Subcutaneous adipose tissue (tissue), 4 donors: ENCODE results near the gene NOTCH1. TPM values are rescaled to one million over a fixed set of nuclear protein-coding genes. Genes with fewer than 3 reads are reported as not detected.

Experiments
- total RNA-seq, 4 donors: library from RNA; depleted of rRNA; stranded (reverse); fragments of >200 nt; gene quantifications; one replicate each; pipeline ENCODE4 v1.1.0, GENCODE V29; 2016
- TF ChIP-seq, protein P1 (sequence below): fragments of 450-650 bp; IDR thresholded peaks from one replicate; pipeline ENCODE4 v1.5.1; 2016; ENCODE audit warnings: low read depth, mild to moderate bottlenecking, control low read depth, antibody characterized with exemption, moderate library complexity

NOTCH1 gene
- total RNA-seq, 4 donors from 2014 or later, result 18.0 to 94.4 (median 21.3) TPM

DNA sequence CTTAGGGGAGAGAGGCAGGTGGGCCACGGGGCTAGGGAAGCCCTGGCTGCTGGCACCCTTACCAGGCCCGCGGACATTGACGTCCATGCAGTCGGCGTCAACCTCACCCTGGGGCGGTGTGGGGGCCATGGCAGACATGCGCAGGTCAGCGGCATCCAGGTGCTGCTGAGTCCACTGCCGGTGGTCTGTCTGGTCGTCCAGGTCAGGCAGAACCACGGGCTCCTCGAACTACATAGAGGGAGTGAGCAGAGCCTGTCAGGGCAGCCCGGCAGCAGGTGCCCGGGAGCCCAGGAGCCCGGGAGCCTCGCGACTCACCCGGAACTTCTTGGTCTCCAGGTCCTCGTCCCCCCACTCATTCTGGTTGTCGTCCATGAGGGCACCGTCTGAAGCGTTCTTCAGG is 44.2 kb downstream of the NOTCH1 start:
- TF ChIP-seq, protein P1, sequence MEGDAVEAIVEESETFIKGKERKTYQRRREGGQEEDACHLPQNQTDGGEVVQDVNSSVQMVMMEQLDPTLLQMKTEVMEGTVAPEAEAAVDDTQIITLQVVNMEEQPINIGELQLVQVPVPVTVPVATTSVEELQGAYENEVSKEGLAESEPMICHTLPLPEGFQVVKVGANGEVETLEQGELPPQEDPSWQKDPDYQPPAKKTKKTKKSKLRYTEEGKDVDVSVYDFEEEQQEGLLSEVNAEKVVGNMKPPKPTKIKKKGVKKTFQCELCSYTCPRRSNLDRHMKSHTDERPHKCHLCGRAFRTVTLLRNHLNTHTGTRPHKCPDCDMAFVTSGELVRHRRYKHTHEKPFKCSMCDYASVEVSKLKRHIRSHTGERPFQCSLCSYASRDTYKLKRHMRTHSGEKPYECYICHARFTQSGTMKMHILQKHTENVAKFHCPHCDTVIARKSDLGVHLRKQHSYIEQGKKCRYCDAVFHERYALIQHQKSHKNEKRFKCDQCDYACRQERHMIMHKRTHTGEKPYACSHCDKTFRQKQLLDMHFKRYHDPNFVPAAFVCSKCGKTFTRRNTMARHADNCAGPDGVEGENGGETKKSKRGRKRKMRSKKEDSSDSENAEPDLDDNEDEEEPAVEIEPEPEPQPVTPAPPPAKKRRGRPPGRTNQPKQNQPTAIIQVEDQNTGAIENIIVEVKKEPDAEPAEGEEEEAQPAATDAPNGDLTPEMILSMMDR, result no peak

DNA sequence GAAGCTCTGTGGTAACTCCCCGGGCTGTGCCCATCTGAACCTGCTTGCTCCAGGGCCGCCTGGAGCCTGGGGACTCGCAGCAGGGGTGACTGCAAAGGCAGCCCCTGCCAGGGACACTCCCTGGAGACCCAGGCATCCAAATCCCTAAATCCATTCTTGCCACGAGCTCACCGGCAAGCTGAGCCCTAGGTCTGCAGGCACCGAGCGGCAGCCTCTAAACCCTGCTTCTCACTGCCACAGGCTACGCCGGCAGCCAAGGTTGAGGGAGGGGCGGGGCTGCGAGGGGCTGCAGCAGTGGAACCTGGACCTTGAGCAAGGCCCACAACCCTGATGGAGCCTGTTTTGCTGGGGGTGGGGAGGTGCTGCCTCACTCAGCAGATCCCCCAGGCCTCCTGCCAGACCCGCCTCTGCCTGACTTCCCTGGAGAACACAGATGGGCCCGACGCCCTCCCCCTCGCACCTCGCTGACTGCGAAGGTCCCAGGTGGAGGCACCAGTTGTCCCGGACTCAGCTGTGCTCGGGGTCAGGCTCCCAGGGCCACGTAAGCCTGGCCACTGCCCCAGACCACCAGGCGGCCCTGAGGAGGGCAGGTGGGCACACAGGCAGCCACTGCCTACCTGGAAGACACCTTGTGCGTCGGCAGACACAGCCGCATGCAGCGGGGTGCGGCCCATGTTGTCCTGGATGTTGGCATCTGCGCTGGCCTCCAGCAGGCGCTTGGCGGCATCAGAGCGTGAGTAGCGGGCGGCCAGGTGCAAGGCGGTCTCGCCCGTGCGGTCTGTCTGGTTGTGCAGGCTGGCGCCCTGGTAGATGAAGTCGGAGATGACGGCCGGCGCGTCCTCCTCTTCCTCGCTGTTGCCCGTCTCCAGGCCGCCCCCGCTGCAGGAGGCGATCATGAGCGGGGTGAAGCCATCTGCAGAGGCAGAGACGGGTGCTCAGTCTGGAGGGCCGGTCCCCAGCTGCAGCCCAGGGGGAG is 45.6 kb downstream of the NOTCH1 start:
- TF ChIP-seq, protein P1, result no peak

DNA sequence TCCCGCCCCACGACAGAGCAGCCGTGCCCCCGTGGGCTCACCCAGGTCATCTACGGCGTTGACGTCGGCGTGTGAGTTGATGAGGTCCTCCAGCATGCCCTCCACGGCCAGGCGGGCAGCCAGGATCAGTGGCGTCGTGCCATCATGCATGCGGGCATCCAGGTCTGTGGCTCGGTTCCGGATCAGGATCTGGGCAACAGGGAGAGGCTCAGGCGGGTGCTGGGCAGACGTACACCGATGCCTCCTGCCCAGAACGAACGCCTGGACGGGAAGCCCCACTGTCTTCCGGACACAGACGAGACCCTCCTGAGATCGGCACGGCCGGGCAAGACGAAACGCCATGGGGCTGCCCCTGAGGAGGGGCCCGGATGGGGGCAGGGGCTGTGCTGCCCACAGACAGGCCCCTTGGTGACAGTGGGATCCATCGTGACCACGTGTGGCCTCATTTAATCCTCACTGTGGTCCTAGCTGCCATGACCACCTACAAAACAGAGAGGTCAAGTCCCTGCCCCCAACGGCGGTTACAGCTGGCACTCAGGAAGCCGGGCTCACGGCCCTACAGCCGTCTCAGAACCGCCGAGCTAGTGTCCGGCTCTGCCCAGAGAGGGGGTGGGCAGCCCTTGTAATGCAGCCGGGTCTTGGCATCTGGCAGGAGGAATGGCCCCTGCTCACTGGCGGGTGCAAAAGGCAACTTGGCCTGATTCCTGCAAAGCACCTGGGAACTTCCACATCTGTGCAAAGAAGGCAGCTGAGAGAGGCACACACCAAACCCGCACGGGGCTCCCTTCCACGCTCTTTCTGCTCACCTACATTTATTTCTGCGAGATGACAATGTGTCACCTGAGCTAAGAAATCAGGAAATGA is 46.5 kb downstream of the NOTCH1 start:
- TF ChIP-seq, protein P1, result no peak

DNA sequence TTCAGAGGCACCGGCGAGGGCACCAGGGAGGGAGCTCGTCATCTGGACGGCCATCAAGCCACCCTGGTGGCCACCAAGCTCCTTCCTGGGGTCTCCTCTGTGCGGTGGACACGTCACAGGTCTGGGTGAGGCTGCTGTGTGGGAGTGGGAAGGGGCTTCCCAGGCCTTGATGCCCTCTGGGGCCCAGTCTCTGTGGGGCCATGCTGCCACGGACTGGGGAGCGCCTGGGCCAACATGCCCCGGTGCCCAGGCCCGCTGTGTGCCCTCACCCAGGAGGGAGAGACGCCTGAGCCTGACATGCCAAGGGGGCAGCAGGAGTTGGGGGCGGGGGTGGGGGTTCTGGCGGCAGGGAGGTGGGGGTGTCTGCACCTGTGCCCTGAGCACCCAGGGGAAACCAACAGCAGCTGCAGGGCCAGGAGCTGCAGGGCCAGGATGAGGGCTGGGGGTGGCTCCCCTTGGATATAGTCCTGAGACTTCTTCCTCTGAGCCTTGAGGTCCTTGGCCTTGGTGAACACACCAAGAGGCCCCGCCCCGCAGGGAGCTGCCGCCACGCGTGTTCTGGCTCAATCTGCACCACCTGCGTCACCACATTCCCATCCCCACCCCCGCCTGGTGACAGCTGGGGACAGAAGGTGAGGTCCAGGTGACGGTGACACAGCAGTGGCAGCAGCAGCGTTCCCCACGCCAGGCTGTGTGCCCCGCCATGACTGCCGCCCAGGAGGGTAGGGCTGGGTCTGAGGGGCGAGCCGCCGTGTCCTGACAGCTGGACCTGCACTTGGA is 47.7 kb downstream of the NOTCH1 start:
- TF ChIP-seq, protein P1, result no peak

DNA sequence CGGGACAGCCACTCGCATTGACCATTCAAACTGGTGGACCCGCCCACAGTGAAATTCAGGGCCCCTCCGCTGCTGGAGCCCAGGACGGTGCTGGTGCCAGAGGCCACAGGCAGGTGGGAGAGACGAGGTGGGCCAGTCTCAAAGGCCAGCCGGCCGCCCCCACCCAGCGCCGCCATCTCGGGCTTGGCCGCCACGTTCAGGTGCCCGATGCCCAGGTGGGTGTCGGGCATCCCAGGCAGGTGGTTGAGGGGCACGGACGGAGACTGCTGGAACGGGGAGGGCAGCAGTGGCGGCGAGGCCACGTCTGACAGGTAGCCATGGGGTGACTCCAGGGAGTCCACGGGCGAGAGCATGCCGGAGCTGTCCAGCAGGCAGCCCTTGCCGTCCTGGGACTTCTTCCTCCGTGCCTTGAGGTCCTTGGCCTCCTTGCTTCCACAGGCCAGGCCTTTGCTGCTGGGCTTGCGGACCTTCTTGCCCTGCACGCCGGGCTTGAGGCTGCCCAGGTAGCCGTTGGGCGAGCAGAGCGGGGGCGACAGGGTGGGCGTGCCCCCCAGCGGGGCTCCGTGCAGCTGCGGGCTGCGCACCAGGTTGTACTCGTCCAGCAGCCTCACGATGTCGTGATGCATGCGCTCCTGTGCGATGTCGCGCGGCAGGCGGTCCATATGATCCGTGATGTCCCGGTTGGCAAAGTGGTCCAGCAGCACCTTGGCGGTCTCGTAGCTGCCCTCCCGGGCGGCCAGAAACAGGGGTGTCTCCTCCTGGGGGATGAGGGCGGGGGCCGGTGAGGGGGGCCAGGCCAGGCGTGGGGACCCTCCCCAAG is 48.8 kb downstream of the NOTCH1 start:
- TF ChIP-seq, protein P1, result no peak

DNA sequence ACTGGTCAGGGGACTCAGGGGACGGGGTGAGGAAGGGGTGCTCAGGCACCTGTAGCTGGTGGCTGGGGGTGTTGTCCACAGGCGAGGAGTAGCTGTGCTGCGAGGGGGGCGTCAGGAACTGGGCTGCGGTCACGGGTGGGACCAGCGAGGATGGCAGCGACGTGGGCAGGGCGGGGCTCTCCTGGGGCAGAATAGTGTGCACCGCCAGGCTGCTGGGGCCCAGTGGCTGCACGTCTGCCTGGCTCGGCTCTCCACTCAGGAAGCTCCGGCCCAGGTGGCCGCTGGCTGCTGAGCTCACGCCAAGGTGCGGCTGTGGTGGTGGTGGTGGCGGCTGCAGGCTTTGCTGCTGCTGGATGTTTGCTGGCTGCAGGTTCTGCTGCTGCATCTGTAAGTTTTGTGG is 49.7 kb downstream of the NOTCH1 start:
- TF ChIP-seq, protein P1, result no peak
